Sigmoid colon (tissue), 4 donors: ENCODE results near the gene TXNDC16.

Experiments used
- EP300 ChIP-seq, 4 donors: sonication (generic); formaldehyde crosslinking; IDR thresholded peaks; one replicate each; pipeline ENCODE4 v1.6.1; 2017; ENCODE audit warnings: antibody characterized with exemption in 4 of 4
- POLR2A ChIP-seq, 2 donors: fragments of 450-650 bp; IDR thresholded peaks; one replicate each; pipeline ENCODE4 v1.6.1; 2016; ENCODE audit warnings: antibody characterized with exemption in 2 of 2, mild to moderate bottlenecking in 2 of 2, moderate library complexity in 2 of 2
- POLR2AphosphoS5 ChIP-seq, 4 donors: sonication (generic); formaldehyde crosslinking; IDR thresholded peaks; one replicate each; pipeline ENCODE4 v1.6.1; 2017; ENCODE audit warnings: antibody characterized with exemption in 4 of 4
- TF ChIP-seq, protein P1 (sequence below), 4 experiments: fragments of 450-650 bp in 3 of 4; fragments of 200-600 bp in 1 of 4; IDR thresholded peaks; one replicate each; pipeline ENCODE4 v1.5.1; 2016 to 2019; ENCODE audit warnings: antibody characterized with exemption in 4 of 4, mild to moderate bottlenecking in 3 of 4, moderate library complexity in 2 of 4

DNA sequence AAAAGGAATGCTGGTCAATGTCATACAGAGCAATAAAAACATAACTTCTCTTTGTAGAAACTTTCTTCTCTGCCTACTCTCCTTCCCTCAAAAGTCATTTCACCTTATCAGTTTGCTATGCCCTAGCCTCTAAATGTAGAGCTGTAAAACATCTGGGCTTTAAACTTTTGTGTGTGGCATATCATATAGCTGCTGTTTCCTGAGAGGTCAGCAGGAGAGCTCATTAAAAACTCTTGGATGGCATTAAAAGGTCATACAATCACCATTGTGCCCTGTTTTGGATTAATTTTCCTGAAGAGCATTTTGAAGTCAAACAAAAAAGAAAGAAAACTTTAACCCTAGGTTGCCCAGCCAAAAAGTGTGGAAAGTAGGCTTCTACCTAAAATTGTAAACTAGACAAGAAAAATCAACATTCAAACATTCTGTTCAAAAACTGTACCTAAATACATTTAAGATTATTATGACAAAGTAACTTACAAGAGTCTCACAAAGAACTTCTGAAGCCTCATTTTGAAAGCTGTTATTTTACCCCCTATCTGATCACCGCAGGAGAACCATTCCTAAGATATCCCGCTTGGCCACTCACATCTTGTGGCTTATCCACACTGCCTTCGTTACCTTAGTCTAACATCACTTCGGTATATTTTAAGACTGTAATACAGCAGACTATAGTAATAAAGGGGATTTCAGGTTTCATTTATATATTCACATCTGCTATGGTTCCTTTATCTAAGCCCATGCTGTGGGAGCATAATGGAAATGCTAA is 38.1 kb downstream of the TXNDC16 start:
- TF ChIP-seq POLR2A (IDR thresholded peaks at IDR 0.05) (no peak), POLR2AphosphoS5 (IDR thresholded peaks at IDR 0.05) (no peak), EP300 (IDR thresholded peaks at IDR 0.05) (no peak)
- TF ChIP-seq, protein P1, sequence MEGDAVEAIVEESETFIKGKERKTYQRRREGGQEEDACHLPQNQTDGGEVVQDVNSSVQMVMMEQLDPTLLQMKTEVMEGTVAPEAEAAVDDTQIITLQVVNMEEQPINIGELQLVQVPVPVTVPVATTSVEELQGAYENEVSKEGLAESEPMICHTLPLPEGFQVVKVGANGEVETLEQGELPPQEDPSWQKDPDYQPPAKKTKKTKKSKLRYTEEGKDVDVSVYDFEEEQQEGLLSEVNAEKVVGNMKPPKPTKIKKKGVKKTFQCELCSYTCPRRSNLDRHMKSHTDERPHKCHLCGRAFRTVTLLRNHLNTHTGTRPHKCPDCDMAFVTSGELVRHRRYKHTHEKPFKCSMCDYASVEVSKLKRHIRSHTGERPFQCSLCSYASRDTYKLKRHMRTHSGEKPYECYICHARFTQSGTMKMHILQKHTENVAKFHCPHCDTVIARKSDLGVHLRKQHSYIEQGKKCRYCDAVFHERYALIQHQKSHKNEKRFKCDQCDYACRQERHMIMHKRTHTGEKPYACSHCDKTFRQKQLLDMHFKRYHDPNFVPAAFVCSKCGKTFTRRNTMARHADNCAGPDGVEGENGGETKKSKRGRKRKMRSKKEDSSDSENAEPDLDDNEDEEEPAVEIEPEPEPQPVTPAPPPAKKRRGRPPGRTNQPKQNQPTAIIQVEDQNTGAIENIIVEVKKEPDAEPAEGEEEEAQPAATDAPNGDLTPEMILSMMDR (IDR thresholded peaks at IDR 0.05): no peak
